ENCODE data around the gene RBM23.
"Not testable (repeated sequence)": the region's sequence is repeated elsewhere in the genome, so short reads cannot be mapped to it uniquely, and the experiment has no call there.

The RBM23 gene

GRCh38 chr14:22918804-22919600 lies at the start of gene RBM23:
Gene RBM23 (minus strand): TSS chr14:22919149.
- TF ChIP-seq CTCF (IDR thresholded peaks at IDR 0.05; ENCODE audit: extremely low read depth, insufficient read depth, missing control alignments) = no peak
- DNase-seq (ENCODE audit: low spot score) = peak; percentile 94
- in situ Hi-C loops (cut with MboI; ENCODE audit: low pct_unique_long_range_greater_than_20kb, low sequenced_read_pairs, unreplicated experiment) = no loop called here

- no peak for DNase-seq (ENCODE audit: low spot score)
- in situ Hi-C loops (cut with MboI; ENCODE audit: low pct_unique_long_range_greater_than_20kb, low sequenced_read_pairs, unreplicated experiment) = no loop called here
- no peak for TF ChIP-seq CTCF (IDR thresholded peaks at IDR 0.05; ENCODE audit: extremely low read depth, insufficient read depth, missing control alignments)
Observed at GRCh38 chr14:22966783-22967269, 47.9 kb upstream of the RBM23 start.

- in situ Hi-C loops (cut with MboI; ENCODE audit: low pct_unique_long_range_greater_than_20kb, low sequenced_read_pairs, unreplicated experiment); DNase-seq (ENCODE audit: low spot score): not testable (repeated sequence)
Observed at GRCh38 chr14:22965916-22966782, 47.2 kb upstream of the RBM23 start.

GRCh38 chr14:22962061-22962676 lies 43.2 kb upstream of the RBM23 start:
- DNase-seq (ENCODE audit: low spot score) = no peak
- TF ChIP-seq CTCF (IDR thresholded peaks at IDR 0.05; ENCODE audit: extremely low read depth, insufficient read depth, missing control alignments) = no peak
- in situ Hi-C loops (cut with MboI; ENCODE audit: low pct_unique_long_range_greater_than_20kb, low sequenced_read_pairs, unreplicated experiment) = no loop called here

GRCh38 chr14:22955702-22956569 lies 37.0 kb upstream of the RBM23 start:
- in situ Hi-C loops (cut with MboI; ENCODE audit: low pct_unique_long_range_greater_than_20kb, low sequenced_read_pairs, unreplicated experiment) = no loop called here
- no peak for DNase-seq (ENCODE audit: low spot score)
- no peak for TF ChIP-seq CTCF (IDR thresholded peaks at IDR 0.05; ENCODE audit: extremely low read depth, insufficient read depth, missing control alignments)

GRCh38 chr14:22952418-22952817 lies 33.5 kb upstream of the RBM23 start:
- in situ Hi-C loops (cut with MboI; ENCODE audit: low pct_unique_long_range_greater_than_20kb, low sequenced_read_pairs, unreplicated experiment) = no loop called here
- TF ChIP-seq CTCF (IDR thresholded peaks at IDR 0.05; ENCODE audit: extremely low read depth, insufficient read depth, missing control alignments) = no peak
- no peak for DNase-seq (ENCODE audit: low spot score)

- DNase-seq (ENCODE audit: low spot score); in situ Hi-C loops (cut with MboI; ENCODE audit: low pct_unique_long_range_greater_than_20kb, low sequenced_read_pairs, unreplicated experiment): not testable (repeated sequence)
Observed at GRCh38 chr14:22951795-22952194, 32.8 kb upstream of the RBM23 start.

Measured in GM13977 (cell line).